HCT116 (cell line): Measurements from ENCODE around the gene ITPKB. TPM values are rescaled to one million over a fixed set of nuclear protein-coding genes. Genes with fewer than 3 reads are reported as not detected.

Experiments
- ATAC-seq: fragments of 200-7000 bp; cut with Tn5 transposase; 2 replicates; pipeline ENCODE4 v1.9.1; 2020; ENCODE audit warnings: mild to moderate bottlenecking, moderate library complexity
- BruUV-seq: library from RNA; stranded (reverse); fragments of 400-500 nt; replicated peaks from 2 replicates; lab custom pipeline; 2021; lab: Mats Ljungman, UMichigan
- CTCF ChIA-PET: fragments of 300-600 bp; sonication (Branson Sonifier 250); formaldehyde crosslinking; loops from one replicate; lab custom pipeline; 2021; ENCODE audit warnings: antibody characterized with exemption; lab: Charles Lee
- POLR2A ChIA-PET: fragments of 300-600, 350-600 bp; sonication (Branson Sonifier 250); formaldehyde crosslinking; loops from one replicate; lab custom pipeline; 2021; ENCODE audit warnings: antibody characterized with exemption; lab: Charles Lee
- RAD21 ChIA-PET, 2 experiments: fragments of 300-600 bp; sonication (Branson Sonifier 250); formaldehyde crosslinking; loops; one replicate each; lab custom pipeline; 2023; ENCODE audit warnings: low total read pairs in 2 of 2; ENCODE audit not compliant: uncharacterized antibody in 2 of 2, unreplicated experiment in 2 of 2, low non-redundant PET in 1 of 2; lab: Charles Lee
- DNase-seq: peaks from one replicate; pipeline ENCODE4 v3.0.0-alpha.2; 2010; ENCODE audit warnings: low read depth, low spot score
- H2AFZ ChIP-seq: fragments of 200-600 bp; shearing (Covaris generic), sonication (generic); 2 replicates; pipeline ENCODE4 v1.6.1; 2017; ENCODE audit warnings: low read depth, mixed run types, mixed read lengths, antibody characterized with exemption, low read length; ENCODE audit not compliant: poor library complexity, severe bottlenecking
- H3K27ac ChIP-seq: 2 replicates; pipeline ENCODE4 v1.5.1; 2012; ENCODE audit warnings: low read depth, low read length
- H3K27me3 ChIP-seq: fragments of 200-600 bp; sonication (generic); 2 replicates; pipeline ENCODE4 v1.6.1; 2016; ENCODE audit warnings: mixed run types, low read length, mixed read lengths; ENCODE audit not compliant: insufficient read depth
- H3K36me3 ChIP-seq, 2 experiments: fragments of 200-500 bp in 1 of 2; fragments of 200-600 bp in 1 of 2; sonication (Bioruptor generic) in 1 of 2; sonication (generic) in 1 of 2; 2 replicates each; pipeline versions ENCODE4 v1.5.1 to v1.6.1; 2014 to 2016; ENCODE audit warnings: low read length in 2 of 2, inconsistent platforms in 1 of 2, mixed read lengths in 1 of 2, mixed run types in 1 of 2; ENCODE audit not compliant: insufficient read depth in 2 of 2, control insufficient read depth in 1 of 2
- H3K4me1 ChIP-seq, 2 experiments: fragments of 200-600 bp in 1 of 2; sonication (generic) in 1 of 2; 2 replicates each; pipeline versions ENCODE4 v1.5.1 to v1.6.1; 2012 to 2017; ENCODE audit warnings: low read length in 2 of 2, inconsistent platforms in 1 of 2, mild to moderate bottlenecking in 1 of 2, mixed read lengths in 1 of 2, mixed run types in 1 of 2, moderate library complexity in 1 of 2; ENCODE audit not compliant: insufficient read depth in 2 of 2, control insufficient read depth in 1 of 2
- H3K4me2 ChIP-seq: fragments of 200-600 bp; sonication (generic); 2 replicates; pipeline ENCODE4 v1.6.1; 2017; ENCODE audit warnings: mixed run types, low read length, mixed read lengths
- H3K4me3 ChIP-seq, 2 experiments: fragments of 200-600 bp in 1 of 2; sonication (generic) in 1 of 2; replicated peaks in 1 of 2; 2 replicates each; pipeline ENCODE4 v1.5.1; 2011 to 2016; ENCODE audit warnings: low read length in 2 of 2, control low read depth in 1 of 2, low read depth in 1 of 2, mild to moderate bottlenecking in 1 of 2, mixed read lengths in 1 of 2, mixed run types in 1 of 2
- H3K79me2 ChIP-seq: fragments of 200-600 bp; sonication (generic); 2 replicates; pipeline ENCODE4 v1.6.1; 2017; ENCODE audit warnings: mild to moderate bottlenecking, mixed run types, low read length, moderate library complexity, mixed read lengths; ENCODE audit not compliant: insufficient read depth
- H3K9ac ChIP-seq: fragments of 200-600 bp; sonication (generic); 2 replicates; pipeline ENCODE4 v1.6.1; 2016; ENCODE audit warnings: low read length, mixed read lengths
- H3K9me2 ChIP-seq: fragments of 200-600 bp; sonication (generic), shearing (Covaris generic); 2 replicates; pipeline ENCODE4 v1.6.1; 2017; ENCODE audit warnings: mixed run types, mild to moderate bottlenecking, moderate library complexity; ENCODE audit not compliant: insufficient read depth
- H3K9me3 ChIP-seq, 2 experiments: fragments of 200-500 bp in 1 of 2; fragments of 200-600 bp in 1 of 2; sonication (Bioruptor generic) in 1 of 2; sonication (generic) in 1 of 2; 2 replicates each; pipeline ENCODE4 v1.6.1; 2014 to 2017; ENCODE audit warnings: low read length in 2 of 2, mixed read lengths in 2 of 2, inconsistent platforms in 1 of 2, low read depth in 1 of 2, mild to moderate bottlenecking in 1 of 2, mixed run types in 1 of 2, moderate library complexity in 1 of 2; ENCODE audit not compliant: control insufficient read depth in 1 of 2, insufficient read depth in 1 of 2
- H4K20me1 ChIP-seq: fragments of 200-600 bp; sonication (generic), shearing (Covaris generic); 2 replicates; pipeline ENCODE4 v1.6.1; 2017; ENCODE audit warnings: mixed run types, mild to moderate bottlenecking, moderate library complexity; ENCODE audit not compliant: insufficient read depth
- ATF3 ChIP-seq: IDR thresholded peaks from 2 replicates; pipeline ENCODE4 v1.6.1; 2012
- CEBPB ChIP-seq: IDR thresholded peaks from 2 replicates; pipeline ENCODE4 v1.6.1; 2012; ENCODE audit warnings: low read depth
- CTCF ChIP-seq, 3 experiments: fragments of 200-600 bp in 1 of 3; sonication (generic) in 1 of 3; IDR thresholded peaks in 2 of 3; conservative IDR thresholded peaks in 1 of 3; 2 replicates each; pipeline ENCODE4 v1.5.1; 2012 to 2017; ENCODE audit warnings: low read depth in 2 of 3, low read length in 2 of 3, antibody characterized with exemption in 1 of 3, borderline replicate concordance in 1 of 3, control low read depth in 1 of 3, mild to moderate bottlenecking in 1 of 3, mixed read lengths in 1 of 3, mixed run types in 1 of 3, moderate library complexity in 1 of 3; ENCODE audit not compliant: insufficient read depth in 1 of 3
- ELF1 ChIP-seq: IDR thresholded peaks from 2 replicates; pipeline ENCODE4 v1.6.1; 2012; ENCODE audit warnings: low read depth, borderline replicate concordance
- EZH2 ChIP-seq: fragments of 200-600 bp; sonication (generic); IDR thresholded peaks from 2 replicates; pipeline ENCODE4 v1.6.1; 2017; ENCODE audit warnings: antibody characterized with exemption, mixed run types
- POLR2A ChIP-seq: IDR thresholded peaks from 2 replicates; pipeline ENCODE4 v1.7.0; 2011; ENCODE audit warnings: borderline replicate concordance; ENCODE audit not compliant: insufficient read depth, insufficient read length; ENCODE audit errors: extremely low read depth
- RAD21 ChIP-seq: IDR thresholded peaks from 2 replicates; pipeline ENCODE4 v1.6.1; 2012; ENCODE audit warnings: low read depth, mild to moderate bottlenecking
- REST ChIP-seq: IDR thresholded peaks from 2 replicates; pipeline ENCODE4 v1.6.1; 2012; ENCODE audit warnings: low read depth
- SIN3A ChIP-seq: IDR thresholded peaks from 2 replicates; pipeline ENCODE4 v1.6.1; 2012; ENCODE audit warnings: low read depth
- SP1 ChIP-seq: IDR thresholded peaks from 2 replicates; pipeline ENCODE4 v1.6.1; 2012; ENCODE audit warnings: low read depth
- YY1 ChIP-seq: IDR thresholded peaks from 2 replicates; pipeline ENCODE4 v1.6.1; 2011; ENCODE audit warnings: low read length, low read depth, moderate library complexity, mild to moderate bottlenecking; ENCODE audit not compliant: insufficient replicate concordance; ENCODE audit errors: extremely low read depth
- ZBTB33 ChIP-seq: IDR thresholded peaks from 2 replicates; pipeline ENCODE4 v1.6.1; 2011; ENCODE audit warnings: mild to moderate bottlenecking, low read length, moderate library complexity; ENCODE audit not compliant: insufficient replicate concordance; ENCODE audit errors: extremely low read depth
- ZFX ChIP-seq: fragments of 450-650 bp; IDR thresholded peaks from 2 replicates; pipeline ENCODE4 v1.6.1; 2017
- ZNF274 ChIP-seq: fragments of 200-500 bp; sonication (Bioruptor generic); IDR thresholded peaks from 2 replicates; pipeline ENCODE4 v1.6.1; 2014; ENCODE audit warnings: mild to moderate bottlenecking, low read depth, low read length, inconsistent platforms
- intact Hi-C: fragments of 100-400 bp; cut with micrococcal nuclease; formaldehyde crosslinking; loops from 2 replicates; pipeline ENCODE4 v1.10.0; 2022
- total RNA-seq: library from RNA; stranded (reverse); gene quantifications from one replicate; pipeline ENCODE4 v1.2.1, GENCODE V29; 2021; ENCODE audit not compliant: unreplicated experiment

The ITPKB gene
- total RNA-seq, 1 experiment from 2014 or later = 4.4 TPM

- Histone ChIP-seq H3K4me3 (no peak overlapping the region), H3K9me2 (no peaks in the 10 kb centered on the region), H3K27ac (no peak overlapping the region), H3K79me2 (no peaks in the 10 kb centered on the region), H2AFZ (no peak overlapping the region), H3K27me3 (no peaks in the 10 kb centered on the region; the same call in 1 of the 2 replicates), H3K9ac (no peak overlapping the region), H3K9me3 (no peaks in the 10 kb centered on the region), H4K20me1 (no peaks in the 10 kb centered on the region), H3K36me3 (no peaks in the 10 kb centered on the region), H3K4me1 (no peaks in the 10 kb centered on the region), H3K4me2 (no peak overlapping the region)
- ATAC-seq = no peak
- POLR2A ChIA-PET = no interaction called here
- CTCF ChIA-PET = no interaction called here
- BruUV-seq = no TSS peak
- intact Hi-C loops = no loop called here
- TF ChIP-seq RAD21 (no peak), SIN3A (no peak), YY1 (no peak), REST (no peak), ZNF274 (no peak), ZBTB33 (no peak), SP1 (no peak), CEBPB (no peak), EZH2 (no peak), CTCF (IDR thresholded peaks at IDR 0.05 in 2 of 3, conservative IDR thresholded peaks at IDR 0.05 in 1 of 3; ENCODE audit: borderline replicate concordance in 1 of 3, insufficient read depth in 1 of 3, low read depth in 2 of 3, low read length in 2 of 3) (no peak), ELF1 (no peak), POLR2A (no peak), ATF3 (no peak), ZFX (no peak)
- RAD21 ChIA-PET = no interaction called here
- no peak for DNase-seq
Observed at GRCh38 chr1:226686440-226687425, 52.3 kb downstream of the ITPKB start.
